Uterus (tissue), 2 donors: ENCODE data around the gene ZCCHC7.

ENCODE experiments used
- POLR2A ChIP-seq, 2 donors: fragments of 450-650 bp; IDR thresholded peaks; one replicate each; pipeline ENCODE4 v1.6.1; 2016; ENCODE audit warnings: antibody characterized with exemption in 2 of 2, mild to moderate bottlenecking in 1 of 2, moderate library complexity in 1 of 2
- TF ChIP-seq, protein P1 (sequence below), 4 experiments: fragments of 200-600 bp in 2 of 4; fragments of 450-650 bp in 2 of 4; sonication (generic) in 2 of 4; IDR thresholded peaks; one replicate each; pipeline ENCODE4 v1.5.1; 2016 to 2019; ENCODE audit warnings: antibody characterized with exemption in 4 of 4, mild to moderate bottlenecking in 2 of 4, moderate library complexity in 1 of 4

DNA sequence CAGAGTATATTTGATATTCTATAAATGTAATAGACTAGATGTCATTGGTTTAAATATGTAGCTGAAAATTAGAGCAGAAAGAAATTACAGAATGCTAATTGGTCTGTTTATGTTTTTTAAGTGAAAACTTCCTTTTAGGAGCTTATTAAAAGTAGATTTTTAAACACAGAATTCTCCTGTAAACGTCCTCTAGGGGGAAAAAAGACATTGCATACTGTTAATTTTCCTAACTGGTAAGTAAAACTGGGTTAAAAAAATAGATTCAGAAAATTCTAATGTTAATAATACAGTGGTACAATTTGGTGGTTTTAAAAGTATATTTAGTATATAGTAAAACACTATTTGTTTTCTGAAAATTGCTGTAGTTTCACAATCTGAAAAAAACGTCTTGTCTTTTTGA lies 59.8 kb downstream of the ZCCHC7 start:
- TF ChIP-seq, protein P1, sequence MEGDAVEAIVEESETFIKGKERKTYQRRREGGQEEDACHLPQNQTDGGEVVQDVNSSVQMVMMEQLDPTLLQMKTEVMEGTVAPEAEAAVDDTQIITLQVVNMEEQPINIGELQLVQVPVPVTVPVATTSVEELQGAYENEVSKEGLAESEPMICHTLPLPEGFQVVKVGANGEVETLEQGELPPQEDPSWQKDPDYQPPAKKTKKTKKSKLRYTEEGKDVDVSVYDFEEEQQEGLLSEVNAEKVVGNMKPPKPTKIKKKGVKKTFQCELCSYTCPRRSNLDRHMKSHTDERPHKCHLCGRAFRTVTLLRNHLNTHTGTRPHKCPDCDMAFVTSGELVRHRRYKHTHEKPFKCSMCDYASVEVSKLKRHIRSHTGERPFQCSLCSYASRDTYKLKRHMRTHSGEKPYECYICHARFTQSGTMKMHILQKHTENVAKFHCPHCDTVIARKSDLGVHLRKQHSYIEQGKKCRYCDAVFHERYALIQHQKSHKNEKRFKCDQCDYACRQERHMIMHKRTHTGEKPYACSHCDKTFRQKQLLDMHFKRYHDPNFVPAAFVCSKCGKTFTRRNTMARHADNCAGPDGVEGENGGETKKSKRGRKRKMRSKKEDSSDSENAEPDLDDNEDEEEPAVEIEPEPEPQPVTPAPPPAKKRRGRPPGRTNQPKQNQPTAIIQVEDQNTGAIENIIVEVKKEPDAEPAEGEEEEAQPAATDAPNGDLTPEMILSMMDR (IDR thresholded peaks at IDR 0.05), result no peak
- no peak for TF ChIP-seq POLR2A (IDR thresholded peaks at IDR 0.05)
